Measurements from ENCODE around the gene SFT2D3.

GRCh38 chr2:127676906-127677305 is 24.4 kb upstream of the SFT2D3 start:
- no peak for TF ChIP-seq EZH2phosphoT487 (IDR thresholded peaks at IDR 0.05; ENCODE audit: low read depth, severe bottlenecking, unreplicated experiment)
- TF ChIP-seq CTCF (IDR thresholded peaks at IDR 0.05; ENCODE audit: poor library complexity) = no peak
